ENCODE results near the gene PTGDS. TPM values are rescaled to one million over a fixed set of nuclear protein-coding genes. Genes with fewer than 3 reads are reported as not detected.

Gene PTGDS
- total RNA-seq (10 to 100 TPM in 1 of 5 experiments, 1 to 10 TPM in 3, under 1 TPM in 1; 0.97 to 68.7 (median 4.3) TPM), polyA plus RNA-seq (not detected), total RNA-seq (not detected)

- POLR2A ChIA-PET = interaction anchor here (0.9 kb wide), 1 partner anchor 153 kb away, joined by 3 read pairs; no protein-coding TSS in a partner anchor
- Histone ChIP-seq H3K36me3 (ENCODE audit: control insufficient read depth in 2 of 3, insufficient read depth in 3 of 3, low read length in 3 of 3) (no peaks in the 10 kb centered on the region), H3K4me1 (ENCODE audit: control insufficient read depth in 2 of 2, insufficient read depth in 2 of 2, low read length in 2 of 2) (peaks cover 13 to 23% of the 10 kb centered on the region in 2 donors), H3K9me3 (ENCODE audit: control insufficient read depth in 2 of 3, low read length in 3 of 3) (no peaks in the 10 kb centered on the region), H3K4me3 (ENCODE audit: low read length) (no peak within 1 kb of the TSS), H3K27ac (ENCODE audit: low read depth, low read length) (no peak within 1 kb of the TSS), H3K27me3 (ENCODE audit: control insufficient read depth in 2 of 2, insufficient read depth in 2 of 2, low read length in 2 of 2) (no peaks in the 10 kb centered on the region)
- intact Hi-C loops (cut with micrococcal nuclease) = no loop called here
- CTCF ChIA-PET = no interaction called here
- Mint-ChIP-seq H3K27ac (peak within 1 kb of the TSS in 1 of 9 donors; percentile 33), H3K36me3 (no peaks in the 10 kb centered on the region), H3K4me3 (peak within 1 kb of the TSS in 4 of 10 donors; percentile 23 to 42 (median 40)), H3K4me1 (peaks cover 0 to 19% (median 7%) of the 10 kb centered on the region in 7 donors), H3K27me3 (peaks cover 0 to 5% (median 3%) of the 10 kb centered on the region in 5 donors), H3K9me3 (no peaks in the 10 kb centered on the region)
- ATAC-seq = no peak
- DNase-seq = no peak
These were observed at the start of gene PTGDS for GRCh38 chr9:136977223-136977622. TSS of gene PTGDS (plus strand) at chr9:136977504. CDS start at chr9:136977579, 75 bp downstream.

GRCh38 chr9:136928591-136928990 lies 48.7 kb upstream of the PTGDS start:
- peak overlapping the region in 3 of 9 donors; percentile 20 to 57 (median 56) for H3K27ac Mint-ChIP-seq
- ATAC-seq = peak; percentile 45

GRCh38 chr9:136930014-136930413 lies 47.3 kb upstream of the PTGDS start:
- Histone ChIP-seq H3K9me3 (ENCODE audit: control insufficient read depth in 2 of 3, low read length in 3 of 3) (no peaks in the 10 kb centered on the region), H3K27ac (ENCODE audit: low read depth, low read length) (no peak overlapping the region), H3K27me3 (ENCODE audit: control insufficient read depth in 2 of 2, insufficient read depth in 2 of 2, low read length in 2 of 2) (no peaks in the 10 kb centered on the region), H3K36me3 (ENCODE audit: control insufficient read depth in 2 of 3, insufficient read depth in 3 of 3, low read length in 3 of 3) (peaks cover 0 to 25% (median 0%) of the 10 kb centered on the region in 3 experiments), H3K4me1 (ENCODE audit: control insufficient read depth in 2 of 2, insufficient read depth in 2 of 2, low read length in 2 of 2) (no peaks in the 10 kb centered on the region), H3K4me3 (ENCODE audit: low read length) (no peak overlapping the region)
- Mint-ChIP-seq H3K4me3 (no peak overlapping the region), H3K27ac (peak overlapping the region in 2 of 9 donors; percentile 31 to 74), H3K27me3 (no peaks in the 10 kb centered on the region), H3K9me3 (no peaks in the 10 kb centered on the region), H3K36me3 (peaks cover 0 to 25% (median 3%) of the 10 kb centered on the region in 5 donors), H3K4me1 (peaks cover 0 to 12% (median 8%) of the 10 kb centered on the region in 7 donors)
- intact Hi-C loops (cut with micrococcal nuclease) = no loop called here
- ATAC-seq (no peak), DNase-seq (no peak)
- ChIA-PET POLR2A (interaction anchor here (0.7 kb wide), 1 partner anchor 367 kb away, joined by 6 read pairs; no protein-coding TSS in a partner anchor), CTCF (interaction anchor here (0.6 kb wide), 1 partner anchor 127 kb away, joined by 3 read pairs; no protein-coding TSS in a partner anchor)

More at GRCh38 chr9:136928591-136928990, 48.7 kb upstream of the PTGDS start:
- H3K27me3 Mint-ChIP-seq = no peaks in the 10 kb centered on the region
- POLR2A ChIA-PET = no interaction called here
- Histone ChIP-seq H3K4me3 (ENCODE audit: low read length) (no peak overlapping the region), H3K27me3 (ENCODE audit: control insufficient read depth in 2 of 2, insufficient read depth in 2 of 2, low read length in 2 of 2) (no peaks in the 10 kb centered on the region), H3K27ac (ENCODE audit: low read depth, low read length) (no peak overlapping the region), H3K4me1 (ENCODE audit: control insufficient read depth in 2 of 2, insufficient read depth in 2 of 2, low read length in 2 of 2) (no peaks in the 10 kb centered on the region), H3K36me3 (ENCODE audit: control insufficient read depth in 2 of 3, insufficient read depth in 3 of 3, low read length in 3 of 3) (peaks cover 0 to 37% (median 3%) of the 10 kb centered on the region in 3 experiments), H3K9me3 (ENCODE audit: control insufficient read depth in 2 of 3, low read length in 3 of 3) (no peaks in the 10 kb centered on the region)
- DNase-seq = no peak
- CTCF ChIA-PET = no interaction called here
- intact Hi-C loops (cut with micrococcal nuclease) = no loop called here
- H3K9me3 Mint-ChIP-seq = no peaks in the 10 kb centered on the region
- H3K4me3 Mint-ChIP-seq = no peak overlapping the region
- peaks cover 0 to 25% (median 3%) of the 10 kb centered on the region in 5 donors for H3K36me3 Mint-ChIP-seq
- H3K4me1 Mint-ChIP-seq = peaks cover 0 to 9% (median 8%) of the 10 kb centered on the region in 7 donors

- Mint-ChIP-seq H3K27ac (peak overlapping the region in 4 of 9 donors; percentile 25 to 64 (median 42)), H3K9me3 (peaks cover 0 to 2% (median 0%) of the 10 kb centered on the region in 11 donors), H3K36me3 (peaks cover 0 to 24% (median 3%) of the 10 kb centered on the region in 5 donors), H3K4me3 (no peak overlapping the region), H3K4me1 (peaks cover 0 to 16% (median 10%) of the 10 kb centered on the region in 7 donors), H3K27me3 (no peaks in the 10 kb centered on the region)
- DNase-seq (no peak), ATAC-seq (no peak)
- no peak overlapping the region for H3K27ac ChIP-seq (ENCODE audit: low read depth, low read length)
- H3K4me1 ChIP-seq (ENCODE audit: control insufficient read depth in 2 of 2, insufficient read depth in 2 of 2, low read length in 2 of 2) = no peaks in the 10 kb centered on the region
- no peaks in the 10 kb centered on the region for H3K9me3 ChIP-seq (ENCODE audit: control insufficient read depth in 2 of 3, low read length in 3 of 3)
- CTCF ChIA-PET = no interaction called here
- POLR2A ChIA-PET = interaction anchor here (0.7 kb wide), 1 partner anchor 147 kb away, joined by 4 read pairs; no protein-coding TSS in a partner anchor
- no peaks in the 10 kb centered on the region for H3K27me3 ChIP-seq (ENCODE audit: control insufficient read depth in 2 of 2, insufficient read depth in 2 of 2, low read length in 2 of 2)
- H3K36me3 ChIP-seq (ENCODE audit: control insufficient read depth in 2 of 3, insufficient read depth in 3 of 3, low read length in 3 of 3) = peaks cover 0 to 8% (median 0%) of the 10 kb centered on the region in 3 experiments
- intact Hi-C loops (cut with micrococcal nuclease) = no loop called here
- H3K4me3 ChIP-seq (ENCODE audit: low read length) = no peak overlapping the region
These were observed 45.6 kb upstream of the PTGDS start for GRCh38 chr9:136931611-136932130.

GRCh38 chr9:136934277-136934676 lies 43.0 kb upstream of the PTGDS start:
- no peaks in the 10 kb centered on the region for H3K27me3 Mint-ChIP-seq
- H3K27me3 ChIP-seq (ENCODE audit: control insufficient read depth in 2 of 2, insufficient read depth in 2 of 2, low read length in 2 of 2) = no peaks in the 10 kb centered on the region
- intact Hi-C loops (cut with micrococcal nuclease) = no loop called here
- H3K36me3 Mint-ChIP-seq = peaks cover 0 to 23% (median 10%) of the 10 kb centered on the region in 5 donors
- no peak overlapping the region for H3K27ac ChIP-seq (ENCODE audit: low read depth, low read length)
- H3K4me1 Mint-ChIP-seq = peaks cover 0 to 20% (median 9%) of the 10 kb centered on the region in 7 donors
- no peak overlapping the region for H3K4me3 Mint-ChIP-seq
- ATAC-seq (no peak), DNase-seq (no peak)
- no peak overlapping the region for H3K4me3 ChIP-seq (ENCODE audit: low read length)
- CTCF ChIA-PET = no interaction called here
- H3K27ac Mint-ChIP-seq = peak overlapping the region in 1 of 9 donors; percentile 1
- no peaks in the 10 kb centered on the region for H3K4me1 ChIP-seq (ENCODE audit: control insufficient read depth in 2 of 2, insufficient read depth in 2 of 2, low read length in 2 of 2)
- POLR2A ChIA-PET = no interaction called here
- H3K9me3 Mint-ChIP-seq = peaks cover 0 to 8% (median 0%) of the 10 kb centered on the region in 11 donors
- peaks cover 0 to 4% (median 0%) of the 10 kb centered on the region in 3 experiments for H3K9me3 ChIP-seq (ENCODE audit: control insufficient read depth in 2 of 3, low read length in 3 of 3)
- H3K36me3 ChIP-seq (ENCODE audit: control insufficient read depth in 2 of 3, insufficient read depth in 3 of 3, low read length in 3 of 3) = peaks cover 0 to 3% (median 0%) of the 10 kb centered on the region in 3 experiments

- no peak overlapping the region for H3K27ac ChIP-seq (ENCODE audit: low read depth, low read length)
- Mint-ChIP-seq H3K27ac (no peak overlapping the region), H3K4me1 (peaks cover 0 to 20% (median 9%) of the 10 kb centered on the region in 7 donors), H3K9me3 (peaks cover 0 to 10% (median 0%) of the 10 kb centered on the region in 11 donors), H3K27me3 (no peaks in the 10 kb centered on the region), H3K36me3 (peaks cover 0 to 22% (median 13%) of the 10 kb centered on the region in 5 donors), H3K4me3 (no peak overlapping the region)
- CTCF ChIA-PET = no interaction called here
- DNase-seq (no peak), ATAC-seq (no peak)
- peaks cover 0 to 17% (median 0%) of the 10 kb centered on the region in 3 experiments for H3K36me3 ChIP-seq (ENCODE audit: control insufficient read depth in 2 of 3, insufficient read depth in 3 of 3, low read length in 3 of 3)
- POLR2A ChIA-PET = interaction anchor here (0.6 kb wide), 1 partner anchor 96 kb away, joined by 4 read pairs; no protein-coding TSS in a partner anchor
- no peaks in the 10 kb centered on the region for H3K4me1 ChIP-seq (ENCODE audit: control insufficient read depth in 2 of 2, insufficient read depth in 2 of 2, low read length in 2 of 2)
- peaks cover 0 to 4% (median 0%) of the 10 kb centered on the region in 3 experiments for H3K9me3 ChIP-seq (ENCODE audit: control insufficient read depth in 2 of 3, low read length in 3 of 3)
- H3K4me3 ChIP-seq (ENCODE audit: low read length) = no peak overlapping the region
- intact Hi-C loops (cut with micrococcal nuclease) = no loop called here
- no peaks in the 10 kb centered on the region for H3K27me3 ChIP-seq (ENCODE audit: control insufficient read depth in 2 of 2, insufficient read depth in 2 of 2, low read length in 2 of 2)
These were observed 41.7 kb upstream of the PTGDS start for GRCh38 chr9:136935651-136936050.
